ENCODE measurements around the gene KLF6.

Gene KLF6

DNA sequence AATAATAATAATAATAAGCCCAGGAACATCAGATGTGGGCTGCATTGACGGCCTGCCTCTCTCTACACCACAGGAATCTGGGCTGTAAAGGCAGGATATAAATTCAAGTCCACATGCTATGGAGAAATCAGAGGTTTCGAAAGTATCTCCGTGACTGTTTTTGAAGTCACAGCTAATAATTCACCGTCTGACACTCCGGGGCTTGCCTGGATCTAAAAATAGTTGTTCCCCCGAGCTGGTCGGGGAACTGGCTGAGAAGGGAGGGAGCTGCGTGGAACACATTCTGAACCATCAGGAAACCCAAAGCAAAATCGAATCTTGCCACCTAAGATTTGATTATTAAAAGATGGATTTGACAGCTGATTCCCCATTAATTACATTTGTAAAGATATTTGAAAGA, 35.4 kb downstream of the KLF6 start:
- Histone ChIP-seq H3K4me1 (peaks cover 18% of the 10 kb centered on the region), H3K4me3 (ENCODE audit: low read depth, low read length) (no peak overlapping the region), H3K27me3 (no peaks in the 10 kb centered on the region), H3K36me3 (no peaks in the 10 kb centered on the region), H3K9me3 (no peaks in the 10 kb centered on the region)
- TF ChIP-seq, protein P1, sequence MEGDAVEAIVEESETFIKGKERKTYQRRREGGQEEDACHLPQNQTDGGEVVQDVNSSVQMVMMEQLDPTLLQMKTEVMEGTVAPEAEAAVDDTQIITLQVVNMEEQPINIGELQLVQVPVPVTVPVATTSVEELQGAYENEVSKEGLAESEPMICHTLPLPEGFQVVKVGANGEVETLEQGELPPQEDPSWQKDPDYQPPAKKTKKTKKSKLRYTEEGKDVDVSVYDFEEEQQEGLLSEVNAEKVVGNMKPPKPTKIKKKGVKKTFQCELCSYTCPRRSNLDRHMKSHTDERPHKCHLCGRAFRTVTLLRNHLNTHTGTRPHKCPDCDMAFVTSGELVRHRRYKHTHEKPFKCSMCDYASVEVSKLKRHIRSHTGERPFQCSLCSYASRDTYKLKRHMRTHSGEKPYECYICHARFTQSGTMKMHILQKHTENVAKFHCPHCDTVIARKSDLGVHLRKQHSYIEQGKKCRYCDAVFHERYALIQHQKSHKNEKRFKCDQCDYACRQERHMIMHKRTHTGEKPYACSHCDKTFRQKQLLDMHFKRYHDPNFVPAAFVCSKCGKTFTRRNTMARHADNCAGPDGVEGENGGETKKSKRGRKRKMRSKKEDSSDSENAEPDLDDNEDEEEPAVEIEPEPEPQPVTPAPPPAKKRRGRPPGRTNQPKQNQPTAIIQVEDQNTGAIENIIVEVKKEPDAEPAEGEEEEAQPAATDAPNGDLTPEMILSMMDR (IDR thresholded peaks at IDR 0.05; ENCODE audit: low read depth, low read length) = no peak
- DNase-seq = no peak

DNA sequence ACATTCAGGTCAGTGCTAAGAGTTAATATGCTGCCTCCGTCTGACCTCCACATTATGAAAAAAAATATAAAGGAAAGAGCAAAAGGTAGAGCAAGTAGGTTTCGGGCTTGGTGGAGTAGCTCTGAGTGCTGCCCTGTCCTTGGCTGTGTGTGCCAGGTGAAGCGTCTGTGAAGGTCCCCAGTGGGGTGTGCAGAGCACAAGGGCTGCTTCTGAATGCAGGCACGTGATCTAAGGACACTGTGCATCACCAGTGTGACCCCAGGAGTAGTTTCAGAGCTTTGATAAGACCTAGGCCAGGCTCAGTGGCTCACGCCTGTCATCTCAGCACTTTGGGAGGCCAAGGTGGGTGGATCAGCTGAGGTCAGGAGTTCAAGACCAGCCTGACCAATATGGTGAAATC, 36.0 kb downstream of the KLF6 start:
- H3K4me3 ChIP-seq (ENCODE audit: low read depth, low read length) = no peak overlapping the region
- no peaks in the 10 kb centered on the region for H3K27me3 ChIP-seq
- TF ChIP-seq, protein P1 (IDR thresholded peaks at IDR 0.05; ENCODE audit: low read depth, low read length) = no peak
- H3K4me1 ChIP-seq = peaks cover 23% of the 10 kb centered on the region
- H3K9me3 ChIP-seq = no peaks in the 10 kb centered on the region
- H3K36me3 ChIP-seq = no peaks in the 10 kb centered on the region
- no peak for DNase-seq

DNA sequence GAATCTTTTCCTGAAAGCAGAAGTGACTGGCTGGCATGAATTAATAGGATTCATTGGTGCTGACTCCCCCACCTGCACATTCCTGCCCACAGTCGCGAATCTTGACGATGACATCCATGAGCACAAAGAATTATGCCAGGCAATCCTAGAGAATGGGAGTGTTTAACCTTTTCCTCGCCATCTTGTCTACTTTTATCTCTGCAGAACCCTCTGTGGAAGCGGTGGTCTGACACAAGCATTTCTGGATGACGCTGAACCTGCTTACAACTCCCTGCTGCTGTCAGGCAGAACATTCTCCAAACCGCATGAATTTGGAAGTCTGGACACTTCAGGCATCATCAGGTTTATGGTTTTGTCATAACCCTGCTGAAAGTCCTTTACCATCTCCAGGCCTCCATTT, 36.5 kb downstream of the KLF6 start:
- H3K36me3 ChIP-seq = no peaks in the 10 kb centered on the region
- H3K9me3 ChIP-seq = no peaks in the 10 kb centered on the region
- DNase-seq = no peak
- peaks cover 23% of the 10 kb centered on the region for H3K4me1 ChIP-seq
- H3K4me3 ChIP-seq (ENCODE audit: low read depth, low read length) = no peak overlapping the region
- TF ChIP-seq, protein P1 (IDR thresholded peaks at IDR 0.05; ENCODE audit: low read depth, low read length) = no peak
- H3K27me3 ChIP-seq = no peaks in the 10 kb centered on the region

DNA sequence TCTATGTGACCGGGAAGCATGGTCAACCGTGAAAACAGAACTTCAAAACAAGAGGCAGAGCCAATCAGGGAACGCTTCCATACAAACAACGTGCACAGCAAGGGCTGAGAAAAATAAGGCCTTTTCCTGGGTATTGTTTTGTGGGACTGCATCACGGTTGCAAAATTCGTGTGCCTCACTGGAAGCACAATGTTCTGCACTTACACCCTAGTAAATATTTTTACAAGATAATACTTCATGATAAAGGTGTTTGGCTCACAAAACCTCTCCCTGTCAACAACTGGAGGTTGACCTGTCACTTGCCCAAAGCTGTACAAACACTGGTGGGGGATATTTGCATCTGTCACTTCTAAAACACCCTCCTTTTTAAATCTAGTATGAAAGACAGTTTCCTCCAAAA, 37.0 kb downstream of the KLF6 start:
- TF ChIP-seq, protein P1 (IDR thresholded peaks at IDR 0.05; ENCODE audit: low read depth, low read length) = no peak
- H3K4me3 ChIP-seq (ENCODE audit: low read depth, low read length) = no peak overlapping the region
- no peaks in the 10 kb centered on the region for H3K27me3 ChIP-seq
- no peaks in the 10 kb centered on the region for H3K9me3 ChIP-seq
- DNase-seq = no peak
- no peaks in the 10 kb centered on the region for H3K36me3 ChIP-seq
- H3K4me1 ChIP-seq = peaks cover 23% of the 10 kb centered on the region

DNA sequence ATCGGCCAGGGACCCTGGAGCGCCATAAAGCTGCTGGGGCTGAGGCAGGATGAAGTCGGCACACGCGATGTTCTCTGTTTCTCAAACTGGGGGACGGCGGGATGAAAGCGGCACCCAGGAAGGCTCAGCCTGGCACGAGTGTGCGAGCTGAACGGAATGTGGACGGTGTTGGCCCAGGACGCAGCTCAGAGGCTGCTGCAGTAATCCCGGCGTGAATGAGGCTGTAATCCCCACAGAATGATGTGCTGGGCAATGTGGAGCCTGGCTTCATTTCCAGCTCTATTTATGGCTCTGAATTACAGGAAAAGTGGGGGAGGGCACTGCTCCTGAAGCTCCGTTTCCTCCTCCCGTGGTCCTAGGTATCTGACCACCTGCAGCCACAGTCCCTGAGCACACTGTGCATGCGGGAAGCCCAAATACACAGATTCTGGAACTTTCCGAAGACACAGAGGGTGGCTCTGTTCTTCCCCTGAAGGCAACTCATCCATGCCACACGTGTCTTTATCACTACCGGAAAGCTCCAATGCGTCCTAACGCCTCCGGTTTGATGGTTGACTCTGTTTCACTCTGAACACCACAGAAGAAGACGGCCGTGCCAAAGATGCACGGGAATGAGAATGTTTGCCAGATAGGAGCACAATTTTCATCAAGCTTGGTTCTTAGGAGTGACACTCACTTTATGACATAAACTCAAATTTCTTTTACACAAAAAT, 37.6 kb downstream of the KLF6 start:
- Histone ChIP-seq H3K27me3 (no peaks in the 10 kb centered on the region), H3K4me1 (peaks cover 23% of the 10 kb centered on the region), H3K36me3 (no peaks in the 10 kb centered on the region), H3K4me3 (ENCODE audit: low read depth, low read length) (no peak overlapping the region), H3K9me3 (no peaks in the 10 kb centered on the region)
- TF ChIP-seq, protein P1 (IDR thresholded peaks at IDR 0.05; ENCODE audit: low read depth, low read length) = no peak
- no peak for DNase-seq

DNA sequence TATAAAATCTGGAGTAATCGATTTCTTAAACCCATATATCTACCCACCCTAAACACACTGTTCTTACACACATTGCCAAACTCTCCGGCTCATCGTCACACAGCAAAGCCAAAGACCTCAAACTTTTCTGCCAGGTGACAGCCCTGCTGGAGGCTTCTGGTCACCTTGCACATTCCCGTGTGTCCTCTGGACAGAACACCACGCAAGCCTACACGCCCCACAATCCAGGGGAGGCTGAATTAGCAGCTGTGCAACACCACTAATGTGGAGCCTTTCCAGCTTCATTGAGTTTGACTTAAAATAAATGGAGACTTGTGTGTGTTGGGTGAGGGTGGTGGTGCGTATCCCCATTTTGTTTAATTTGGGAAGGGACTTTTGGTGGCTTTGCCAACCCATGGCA, 38.4 kb downstream of the KLF6 start:
- Histone ChIP-seq H3K9me3 (no peaks in the 10 kb centered on the region), H3K36me3 (no peaks in the 10 kb centered on the region), H3K4me1 (peaks cover 23% of the 10 kb centered on the region), H3K27me3 (no peaks in the 10 kb centered on the region), H3K4me3 (ENCODE audit: low read depth, low read length) (no peak overlapping the region)
- DNase-seq = no peak
- TF ChIP-seq, protein P1 (IDR thresholded peaks at IDR 0.05; ENCODE audit: low read depth, low read length) = no peak

All from BE2C (cell line).